HEK293T (cell line): ENCODE results near the gene PI4K2A.

Experiments
- CTCF ChIA-PET: fragments of 350-600 bp; formaldehyde crosslinking; extraction: SDS; loops from one replicate; lab custom pipeline; 2021; ENCODE audit warnings: antibody characterized with exemption, inconsistent platforms; lab: Yijun Ruan, JAX
- POLR2A ChIA-PET: fragments of 350-600 bp; formaldehyde crosslinking; extraction: SDS; loops from one replicate; lab custom pipeline; 2020; ENCODE audit warnings: antibody characterized with exemption, inconsistent platforms; lab: Yijun Ruan, JAX
- DNase-seq: peaks from one replicate; pipeline ENCODE4 v3.0.0; 2012; ENCODE audit warnings: mixed read lengths; ENCODE audit errors: extremely low spot score
- ARNT ChIP-seq: fragments of 450-650 bp; IDR thresholded peaks from 2 replicates; pipeline ENCODE4 v1.6.1; 2017; ENCODE audit warnings: mild to moderate bottlenecking
- BHLHE40 ChIP-seq: fragments of 450-650 bp; IDR thresholded peaks from 2 replicates; pipeline ENCODE4 v1.6.1; 2016; ENCODE audit warnings: mild to moderate bottlenecking, moderate library complexity, borderline replicate concordance
- CTBP1 ChIP-seq: fragments of 450-650 bp; IDR thresholded peaks from 2 replicates; pipeline ENCODE4 v1.6.1; 2016; ENCODE audit warnings: borderline replicate concordance
- ELF4 ChIP-seq: fragments of 450-650 bp; IDR thresholded peaks from 2 replicates; pipeline ENCODE4 v1.6.1; 2017; ENCODE audit warnings: antibody characterized with exemption
- FOXA1 ChIP-seq: fragments of 450-650 bp; IDR thresholded peaks from 2 replicates; pipeline ENCODE4 v1.6.1; 2016; ENCODE audit warnings: mild to moderate bottlenecking
- FOXK2 ChIP-seq: fragments of 450-650 bp; IDR thresholded peaks from 2 replicates; pipeline ENCODE4 v1.6.1; 2016; ENCODE audit warnings: mild to moderate bottlenecking
- FOXM1 ChIP-seq: fragments of 450-650 bp; IDR thresholded peaks from 2 replicates; pipeline ENCODE4 v1.6.1; 2017; ENCODE audit warnings: mild to moderate bottlenecking, borderline replicate concordance
- HDGF ChIP-seq: fragments of 450-650 bp; IDR thresholded peaks from 2 replicates; pipeline ENCODE4 v1.6.1; 2017; ENCODE audit warnings: antibody characterized with exemption, borderline replicate concordance
- L3MBTL2 ChIP-seq: fragments of 450-650 bp; conservative IDR thresholded peaks from 2 replicates; pipeline ENCODE4 v1.6.1; 2016; ENCODE audit warnings: mild to moderate bottlenecking
- LEF1 ChIP-seq: fragments of 450-650 bp; IDR thresholded peaks from 2 replicates; pipeline ENCODE4 v1.6.1; 2017; ENCODE audit warnings: mild to moderate bottlenecking, borderline replicate concordance
- NFRKB ChIP-seq: fragments of 450-650 bp; IDR thresholded peaks from 2 replicates; pipeline ENCODE4 v1.6.1; 2016; ENCODE audit warnings: mild to moderate bottlenecking, moderate library complexity
- SP1 ChIP-seq: fragments of 450-650 bp; IDR thresholded peaks from 2 replicates; pipeline ENCODE4 v1.6.1; 2017
- SUZ12 ChIP-seq: fragments of 450-650 bp; IDR thresholded peaks from 2 replicates; pipeline ENCODE4 v1.6.1; 2016; ENCODE audit warnings: mild to moderate bottlenecking
- TARDBP ChIP-seq: fragments of 450-650 bp; IDR thresholded peaks from 2 replicates; pipeline ENCODE4 v1.6.1; 2016
- ZNF384 ChIP-seq: fragments of 450-650 bp; IDR thresholded peaks from 2 replicates; pipeline ENCODE4 v1.6.1; 2016
- TF ChIP-seq, protein P1 (sequence below): fragments of 450-650 bp; IDR thresholded peaks from 2 replicates; pipeline ENCODE4 v1.6.1; 2016

Gene PI4K2A

DNA sequence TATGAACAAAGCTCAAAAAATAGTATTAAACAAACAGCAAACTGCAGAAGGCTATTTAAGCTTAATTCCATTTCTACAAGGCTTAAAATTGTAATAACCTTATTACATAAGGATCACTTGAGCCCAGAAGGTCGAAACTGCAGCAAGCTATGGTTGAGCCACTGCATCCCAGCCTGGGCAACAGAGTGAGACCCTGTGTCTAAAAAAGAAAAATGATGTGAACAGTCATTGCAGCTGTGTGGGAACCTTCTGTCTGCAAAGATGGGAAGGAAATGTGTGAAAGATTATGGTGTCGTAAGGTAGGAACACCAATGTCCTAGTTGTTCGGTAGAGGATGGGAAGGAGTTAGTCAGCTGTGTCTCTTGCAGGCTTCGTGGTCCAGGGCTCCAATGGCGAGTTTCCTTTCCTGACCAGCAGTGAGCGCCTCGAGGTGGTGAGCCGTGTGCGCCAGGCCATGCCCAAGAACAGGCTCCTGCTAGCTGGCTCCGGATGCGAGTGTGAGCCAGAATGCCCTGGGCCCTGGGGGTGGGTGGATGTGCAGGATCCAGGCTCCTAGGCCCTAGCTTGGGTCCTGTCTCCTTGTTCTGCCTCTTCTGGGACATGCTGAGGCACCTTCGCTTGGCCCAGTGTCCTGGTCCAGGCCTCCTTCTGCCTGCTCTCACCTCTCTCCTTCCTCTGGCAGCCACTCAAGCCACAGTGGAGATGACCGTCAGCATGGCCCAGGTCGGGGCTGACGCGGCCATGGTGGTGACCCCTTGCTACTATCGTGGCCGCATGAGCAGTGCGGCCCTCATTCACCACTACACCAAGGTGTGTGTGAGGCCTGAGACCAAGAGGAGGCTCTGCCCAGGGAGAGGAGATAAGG lies 41.8 kb upstream of the PI4K2A start:
- TF ChIP-seq L3MBTL2, result no peak
- TF ChIP-seq ELF4, result no peak
- TF ChIP-seq SP1, result no peak
- TF ChIP-seq CTBP1, result no peak
- no peak for TF ChIP-seq LEF1
- TF ChIP-seq FOXA1, result no peak
- no peak for TF ChIP-seq ARNT
- TF ChIP-seq, protein P1, sequence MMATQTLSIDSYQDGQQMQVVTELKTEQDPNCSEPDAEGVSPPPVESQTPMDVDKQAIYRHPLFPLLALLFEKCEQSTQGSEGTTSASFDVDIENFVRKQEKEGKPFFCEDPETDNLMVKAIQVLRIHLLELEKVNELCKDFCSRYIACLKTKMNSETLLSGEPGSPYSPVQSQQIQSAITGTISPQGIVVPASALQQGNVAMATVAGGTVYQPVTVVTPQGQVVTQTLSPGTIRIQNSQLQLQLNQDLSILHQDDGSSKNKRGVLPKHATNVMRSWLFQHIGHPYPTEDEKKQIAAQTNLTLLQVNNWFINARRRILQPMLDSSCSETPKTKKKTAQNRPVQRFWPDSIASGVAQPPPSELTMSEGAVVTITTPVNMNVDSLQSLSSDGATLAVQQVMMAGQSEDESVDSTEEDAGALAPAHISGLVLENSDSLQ, result no peak
- TF ChIP-seq HDGF, result no peak
- TF ChIP-seq ZNF384, result no peak
- no peak for TF ChIP-seq TARDBP
- TF ChIP-seq FOXM1, result no peak
- TF ChIP-seq NFRKB, result no peak
- TF ChIP-seq SUZ12, result no peak
- ChIA-PET CTCF (no interaction called here), POLR2A (no interaction called here)

DNA sequence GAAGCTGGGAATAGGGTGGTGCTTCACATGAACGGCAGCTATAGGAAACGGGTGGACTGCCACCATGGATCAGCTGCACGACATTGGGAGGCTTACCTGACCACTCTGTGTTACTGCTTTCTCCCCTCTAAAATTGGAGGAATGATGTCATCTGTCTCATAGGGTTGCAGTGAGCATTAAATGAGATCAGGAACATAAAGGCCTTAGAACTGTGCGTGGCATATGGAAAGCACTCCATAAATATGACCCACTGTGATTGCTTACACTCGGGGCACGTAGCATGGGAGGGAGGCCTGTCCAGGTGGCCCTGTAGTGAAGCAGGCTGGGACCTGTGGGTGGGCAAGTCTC lies 41.2 kb upstream of the PI4K2A start:
- no peak for DNase-seq
- ChIA-PET CTCF (no interaction called here), POLR2A (no interaction called here)
- TF ChIP-seq LEF1 (no peak), FOXA1 (no peak), L3MBTL2 (no peak), SUZ12 (no peak), FOXM1 (no peak), BHLHE40 (no peak), ARNT (no peak), ZNF384 (no peak), CTBP1 (no peak), TARDBP (no peak), SP1 (no peak), HDGF (no peak), FOXK2 (no peak), NFRKB (no peak)
- TF ChIP-seq, protein P1, result no peak

More for the DNA sequence above, 41.8 kb upstream of the PI4K2A start:
- no peak for DNase-seq

DNA sequence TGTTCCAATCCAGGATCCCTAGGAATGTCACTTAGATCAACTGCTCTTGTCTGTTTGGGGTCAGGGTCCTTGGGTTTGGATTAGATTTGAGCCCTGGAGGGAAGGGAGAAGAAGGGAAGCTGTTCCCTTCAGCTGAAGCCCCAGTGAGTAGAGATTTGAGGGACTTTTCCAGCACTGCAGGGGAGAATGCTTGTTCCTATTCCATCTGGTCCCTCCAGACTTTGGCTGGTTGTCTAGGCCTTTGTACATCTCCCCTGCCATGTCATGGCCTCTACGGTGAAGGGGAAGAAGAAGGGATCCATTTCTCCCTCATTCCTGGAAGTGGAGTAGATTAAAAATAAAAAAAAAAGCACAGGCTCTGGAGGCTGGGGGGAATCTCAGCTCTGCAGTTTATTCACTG lies 39.9 kb upstream of the PI4K2A start:
- ChIA-PET CTCF (interaction anchor here (0.6 kb wide), 1 partner anchor 194 kb away, joined by 5 read pairs; no protein-coding TSS in a partner anchor), POLR2A (no interaction called here)
- no peak for TF ChIP-seq FOXK2
- TF ChIP-seq, protein P1, result no peak
- no peak for TF ChIP-seq SUZ12
- TF ChIP-seq NFRKB, result no peak
- no peak for TF ChIP-seq ELF4
- TF ChIP-seq ARNT, result no peak
- no peak for TF ChIP-seq L3MBTL2
- no peak for TF ChIP-seq ZNF384
- TF ChIP-seq CTBP1, result no peak
- no peak for DNase-seq

DNA sequence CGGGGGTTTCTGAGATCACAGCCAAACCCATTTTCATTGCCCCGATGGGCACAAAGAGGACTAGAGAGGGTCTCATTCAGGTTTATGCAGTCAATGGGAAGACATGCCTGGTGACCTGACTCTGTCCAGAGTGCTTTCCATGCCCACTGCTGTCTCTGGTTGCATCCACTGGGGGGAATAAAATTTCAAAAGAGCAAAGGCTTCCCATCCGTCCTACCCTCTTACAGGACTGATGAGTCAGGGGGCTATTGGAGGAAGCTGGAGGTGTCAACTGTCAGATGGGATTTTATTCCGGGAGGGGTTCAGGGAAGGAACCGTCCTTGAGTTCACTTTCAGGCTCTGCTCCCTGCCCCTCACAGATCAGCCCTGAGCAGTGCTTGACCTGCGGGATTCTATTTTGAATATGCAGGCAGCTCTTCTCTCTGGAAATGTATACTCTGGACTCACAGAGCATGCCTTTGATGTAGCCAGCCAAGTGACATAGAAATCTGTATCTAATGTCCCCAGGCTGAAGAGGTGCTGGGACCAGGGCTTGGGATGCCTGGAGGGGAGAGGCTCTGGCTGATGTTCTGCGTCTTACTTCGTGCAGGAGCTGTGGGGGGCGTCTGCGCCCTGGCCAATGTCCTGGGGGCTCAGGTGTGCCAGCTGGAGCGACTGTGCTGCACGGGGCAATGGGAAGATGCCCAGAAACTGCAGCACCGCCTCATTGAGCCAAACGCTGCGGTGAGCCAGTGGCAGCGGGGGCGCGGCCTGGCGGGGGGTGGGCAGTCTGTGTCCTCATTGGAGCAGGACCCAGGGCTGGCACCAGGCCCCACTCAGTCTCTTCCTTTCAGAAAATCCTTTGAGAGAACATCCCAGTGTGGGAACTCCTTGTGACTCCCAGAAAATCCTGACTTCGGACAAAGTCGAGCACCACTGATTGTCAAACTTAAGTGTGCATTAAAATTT lies 38.9 kb upstream of the PI4K2A start:
- no peak for DNase-seq
- ChIA-PET CTCF (interaction anchor here (0.6 kb wide), 1 partner anchor 195 kb away, joined by 5 read pairs; no protein-coding TSS in a partner anchor), POLR2A (no interaction called here)
- TF ChIP-seq BHLHE40 (no peak), ZNF384 (no peak), LEF1 (no peak), L3MBTL2 (no peak), CTBP1 (no peak), ARNT (no peak), ELF4 (no peak), FOXA1 (no peak), SP1 (no peak), FOXM1 (no peak), NFRKB (no peak), SUZ12 (no peak), TARDBP (no peak), FOXK2 (no peak), HDGF (no peak)
- TF ChIP-seq, protein P1, result no peak
